Epithelial cell of proximal tubule (primary cell): ENCODE results near the gene SIM2. TPM values are rescaled to one million over a fixed set of nuclear protein-coding genes. Genes with fewer than 3 reads are reported as not detected.

ENCODE experiments used
- DNase-seq: peaks from one replicate; pipeline ENCODE4 v3.0.0-alpha.2; 2011; ENCODE audit warnings: low read depth
- H3K4me3 ChIP-seq: 2 replicates; pipeline ENCODE4 v1.5.1; 2011; ENCODE audit warnings: low read depth, mild to moderate bottlenecking, low read length
- total RNA-seq: library from RNA; depleted of rRNA; stranded (reverse); fragments of >200 nt; gene quantifications from 2 replicates; pipeline ENCODE4 v1.2.3, GENCODE V29; 2015
- TF ChIP-seq, protein P1 (sequence below): conservative IDR thresholded peaks from 2 replicates; pipeline ENCODE4 v1.5.1; 2012; ENCODE audit warnings: low read depth, mild to moderate bottlenecking, low read length

SIM2 gene
- total RNA-seq, 1 donor from 2014 or later, result 22.3 TPM

DNA sequence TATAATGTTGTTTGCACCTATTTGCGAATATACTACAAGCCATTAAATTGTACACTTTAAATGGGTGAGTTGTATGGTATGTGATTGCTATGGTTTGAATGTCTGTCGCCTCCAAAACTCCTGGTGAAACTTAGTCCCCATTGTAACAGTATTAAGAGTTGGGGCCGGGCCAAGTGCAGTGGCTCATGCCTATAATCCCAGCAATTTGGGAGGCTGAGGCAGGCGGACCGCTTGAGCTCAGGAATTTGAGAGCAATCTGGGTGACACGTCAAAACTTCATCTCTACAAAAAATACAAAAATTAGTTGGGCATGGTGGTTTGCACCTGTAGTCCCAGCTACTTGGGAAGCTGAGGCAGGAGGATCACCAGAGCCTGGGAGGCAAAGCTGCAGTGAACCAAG lies 12.0 kb upstream of the SIM2 start:
- no peak overlapping the region for H3K4me3 ChIP-seq
- no peak for DNase-seq
- TF ChIP-seq, protein P1, sequence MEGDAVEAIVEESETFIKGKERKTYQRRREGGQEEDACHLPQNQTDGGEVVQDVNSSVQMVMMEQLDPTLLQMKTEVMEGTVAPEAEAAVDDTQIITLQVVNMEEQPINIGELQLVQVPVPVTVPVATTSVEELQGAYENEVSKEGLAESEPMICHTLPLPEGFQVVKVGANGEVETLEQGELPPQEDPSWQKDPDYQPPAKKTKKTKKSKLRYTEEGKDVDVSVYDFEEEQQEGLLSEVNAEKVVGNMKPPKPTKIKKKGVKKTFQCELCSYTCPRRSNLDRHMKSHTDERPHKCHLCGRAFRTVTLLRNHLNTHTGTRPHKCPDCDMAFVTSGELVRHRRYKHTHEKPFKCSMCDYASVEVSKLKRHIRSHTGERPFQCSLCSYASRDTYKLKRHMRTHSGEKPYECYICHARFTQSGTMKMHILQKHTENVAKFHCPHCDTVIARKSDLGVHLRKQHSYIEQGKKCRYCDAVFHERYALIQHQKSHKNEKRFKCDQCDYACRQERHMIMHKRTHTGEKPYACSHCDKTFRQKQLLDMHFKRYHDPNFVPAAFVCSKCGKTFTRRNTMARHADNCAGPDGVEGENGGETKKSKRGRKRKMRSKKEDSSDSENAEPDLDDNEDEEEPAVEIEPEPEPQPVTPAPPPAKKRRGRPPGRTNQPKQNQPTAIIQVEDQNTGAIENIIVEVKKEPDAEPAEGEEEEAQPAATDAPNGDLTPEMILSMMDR, result no peak

- TF ChIP-seq, protein P1, result no peak
- DNase-seq, result no peak
- H3K4me3 ChIP-seq, result no peak overlapping the region
Observed at GRCh38 chr21:36688324-36688723, 10.6 kb upstream of the SIM2 start.

DNA sequence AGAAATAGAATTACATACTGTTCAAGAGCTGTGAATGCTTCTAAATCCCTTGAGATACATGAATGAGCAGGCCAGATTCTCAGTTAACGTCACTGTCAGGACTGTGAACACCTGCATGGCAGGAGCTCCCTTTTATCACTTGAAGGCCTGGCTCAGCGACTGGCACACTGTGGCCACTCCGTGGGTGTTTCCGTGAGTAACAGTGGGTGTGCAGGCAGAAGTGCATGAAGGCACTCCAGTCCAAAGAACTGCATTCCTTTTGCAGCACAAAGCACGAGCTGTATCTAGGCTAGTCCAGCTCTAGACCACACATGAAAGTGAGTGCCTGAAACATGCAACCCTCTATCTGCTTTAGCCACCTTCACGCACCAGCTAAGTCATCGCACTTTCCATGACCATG lies 9.6 kb upstream of the SIM2 start:
- DNase-seq, result no peak
- H3K4me3 ChIP-seq, result no peak overlapping the region
- TF ChIP-seq, protein P1, result no peak

DNA sequence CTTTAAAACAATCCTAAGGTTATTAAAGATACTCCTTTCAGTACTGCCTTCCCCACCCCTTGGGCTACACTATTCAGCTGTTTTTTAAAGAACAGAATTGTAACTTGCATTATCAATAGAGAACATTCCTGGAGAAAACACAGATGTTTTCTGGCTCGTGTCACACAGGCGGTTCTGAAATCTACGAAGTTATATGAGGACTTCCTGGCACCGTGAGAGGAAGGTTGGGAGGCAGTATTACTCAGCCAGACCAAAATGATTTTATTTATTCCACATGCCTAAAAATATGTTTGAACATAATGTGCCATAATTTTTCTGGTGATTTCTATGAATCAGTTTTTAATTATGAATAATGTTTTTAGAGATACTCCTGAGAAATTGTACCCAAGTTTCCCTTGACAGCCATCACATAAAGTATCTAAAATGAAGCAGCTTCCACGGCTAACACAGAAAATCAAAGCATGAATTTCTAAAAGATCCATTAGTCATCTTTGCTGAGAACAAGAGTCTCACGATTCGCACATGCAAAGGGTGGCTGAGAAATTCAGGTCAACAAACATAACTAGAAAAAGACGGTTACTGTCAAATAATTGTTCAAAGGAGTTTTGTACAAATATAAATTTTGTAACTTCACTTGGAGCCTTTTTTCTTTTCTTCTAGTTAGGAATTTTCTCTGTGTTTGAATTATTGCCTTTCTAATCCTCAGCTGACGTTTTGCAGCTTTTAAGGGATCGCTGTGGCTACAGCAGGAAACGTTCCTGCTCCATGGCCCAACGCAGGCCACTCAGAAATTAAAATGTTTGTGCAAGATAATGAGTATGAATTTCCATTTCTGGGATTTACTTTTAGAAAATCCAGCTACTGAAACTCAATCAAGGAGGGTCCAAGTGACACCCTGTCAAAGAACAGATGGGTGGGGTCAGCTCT lies 8.0 kb upstream of the SIM2 start:
- DNase-seq, result no peak

DNA sequence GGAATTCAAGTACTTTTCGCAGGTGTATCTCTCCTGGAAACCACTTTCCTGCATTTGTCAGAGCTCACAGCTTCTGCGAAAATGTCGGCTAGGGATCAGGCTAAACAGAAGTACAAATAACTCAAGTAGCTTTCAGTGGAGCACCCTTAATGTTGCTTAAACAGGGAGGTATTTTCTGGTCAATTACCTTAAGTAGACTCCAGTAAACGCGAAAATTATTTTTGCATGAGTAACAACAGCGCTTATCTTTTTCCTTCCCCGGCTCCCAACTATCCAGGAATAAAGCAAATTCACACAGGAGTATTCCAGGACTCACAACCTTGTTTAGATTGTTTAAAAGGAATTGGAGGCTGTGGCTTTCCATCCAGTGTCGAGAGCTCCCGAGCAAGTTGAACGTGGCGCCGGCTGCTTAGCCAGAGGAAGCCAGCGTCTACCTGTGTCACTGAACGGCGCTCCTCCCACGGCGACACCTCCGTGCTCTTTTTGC lies 7.3 kb upstream of the SIM2 start:
- H3K4me3 ChIP-seq, result peak overlapping the region; percentile 39
- no peak for DNase-seq
- TF ChIP-seq, protein P1, result no peak

More for the DNA sequence above, 8.0 kb upstream of the SIM2 start:
- TF ChIP-seq, protein P1, result no peak
- no peak overlapping the region for H3K4me3 ChIP-seq

DNA sequence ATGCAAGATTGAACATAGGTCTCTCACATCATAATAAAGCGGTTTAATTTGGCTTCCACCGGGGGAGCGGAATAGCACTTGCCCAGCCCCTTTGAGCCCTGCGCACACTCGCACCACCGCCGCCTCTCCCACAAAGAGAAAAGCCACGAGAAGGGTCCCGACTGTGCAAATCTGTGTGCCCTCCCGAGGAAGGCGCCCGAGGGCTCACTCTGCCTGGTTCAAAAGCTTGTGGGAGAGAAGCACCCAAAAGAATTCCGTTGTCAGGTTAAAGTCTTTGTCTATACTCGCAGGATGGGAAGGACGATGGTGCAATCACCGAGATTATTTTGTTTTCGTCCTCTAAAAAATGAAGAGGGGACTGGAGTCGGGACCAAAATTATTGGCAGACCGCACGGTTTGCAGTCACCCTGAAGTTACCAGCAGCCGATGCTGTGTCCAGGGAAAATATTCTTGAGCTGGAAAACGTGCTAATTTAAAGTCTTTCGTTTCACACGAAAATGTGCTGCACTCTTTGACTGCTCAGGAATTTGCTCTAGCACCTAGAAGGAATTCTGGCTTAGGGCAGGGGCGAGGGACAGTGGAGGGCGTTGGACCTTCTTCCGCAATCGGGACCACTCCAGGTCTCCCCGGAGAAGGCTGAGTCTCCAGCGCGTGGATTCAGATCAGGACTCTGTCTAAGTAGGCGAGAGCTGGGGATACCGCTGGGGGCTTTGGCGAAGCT lies 6.6 kb upstream of the SIM2 start:
- peak overlapping the region; percentile 39 for H3K4me3 ChIP-seq
- DNase-seq, result no peak
- TF ChIP-seq, protein P1, result no peak
